Right atrium auricular region (tissue), 2 donors: ENCODE measurements around the gene SCYGR5. TPM values are rescaled to one million over a fixed set of nuclear protein-coding genes. Genes with fewer than 3 reads are reported as not detected.

Experiments
- DNase-seq: peaks from one replicate; pipeline ENCODE4 v3.0.0-alpha.2; 2019; ENCODE audit warnings: low spot score
- H3K27ac ChIP-seq, 2 donors: fragments of 200-600 bp; sonication (generic); 1 replicate in 1 of 2; 2 replicates in 1 of 2; pipeline ENCODE4 v1.5.1; 2016 to 2019
- H3K27me3 ChIP-seq, 2 donors: fragments of 200-600 bp; sonication (generic); one replicate each; pipeline versions ENCODE4 v1.5.1 to v1.6.0; 2017 to 2019
- H3K36me3 ChIP-seq: fragments of 200-600 bp; sonication (generic); one replicate; pipeline ENCODE4 v1.5.1; 2016
- H3K4me1 ChIP-seq, 2 donors: fragments of 200-600 bp; sonication (generic); one replicate each; pipeline versions ENCODE4 v1.5.1 to v1.6.0; 2017 to 2019
- H3K4me3 ChIP-seq, 2 donors: fragments of 200-600 bp; sonication (generic); 1 replicate in 1 of 2; 2 replicates in 1 of 2; pipeline ENCODE4 v1.5.1; 2017 to 2019; ENCODE audit warnings: mild to moderate bottlenecking in 1 of 2, moderate library complexity in 1 of 2
- H3K9me3 ChIP-seq, 2 donors: fragments of 200-600 bp; sonication (generic); one replicate each; pipeline ENCODE4 v1.5.1; 2019
- CTCF ChIP-seq, 2 donors: fragments of 200-600 bp; sonication (generic); IDR thresholded peaks; one replicate each; pipeline ENCODE4 v1.5.1; 2019; ENCODE audit warnings: antibody characterized with exemption in 2 of 2
- total RNA-seq, 2 donors: library from RNA; depleted of rRNA; stranded (reverse); fragments of >200 nt; gene quantifications; one replicate each; pipeline ENCODE4 v1.1.0, GENCODE V29; 2016

The SCYGR5 gene
- total RNA-seq, 2 donors from 2014 or later = not detected

GRCh38 chr2:227629435-227629834 lies 37.2 kb upstream of the SCYGR5 start:
- H3K9me3 ChIP-seq = no peaks in the 10 kb centered on the region
- no peaks in the 10 kb centered on the region for H3K27me3 ChIP-seq
- H3K36me3 ChIP-seq = no peaks in the 10 kb centered on the region
- TF ChIP-seq CTCF (IDR thresholded peaks at IDR 0.05) = no peak
- H3K4me3 ChIP-seq = no peak overlapping the region
- DNase-seq = no peak
- no peaks in the 10 kb centered on the region for H3K4me1 ChIP-seq
- H3K27ac ChIP-seq = no peak overlapping the region

- Histone ChIP-seq H3K27me3 (no peaks in the 10 kb centered on the region), H3K36me3 (no peaks in the 10 kb centered on the region), H3K4me1 (no peaks in the 10 kb centered on the region), H3K9me3 (no peaks in the 10 kb centered on the region), H3K27ac (no peak overlapping the region), H3K4me3 (no peak overlapping the region)
- DNase-seq = no peak
- no peak for TF ChIP-seq CTCF (IDR thresholded peaks at IDR 0.05)
These were observed 36.3 kb upstream of the SCYGR5 start for GRCh38 chr2:227630322-227630721.

DNA sequence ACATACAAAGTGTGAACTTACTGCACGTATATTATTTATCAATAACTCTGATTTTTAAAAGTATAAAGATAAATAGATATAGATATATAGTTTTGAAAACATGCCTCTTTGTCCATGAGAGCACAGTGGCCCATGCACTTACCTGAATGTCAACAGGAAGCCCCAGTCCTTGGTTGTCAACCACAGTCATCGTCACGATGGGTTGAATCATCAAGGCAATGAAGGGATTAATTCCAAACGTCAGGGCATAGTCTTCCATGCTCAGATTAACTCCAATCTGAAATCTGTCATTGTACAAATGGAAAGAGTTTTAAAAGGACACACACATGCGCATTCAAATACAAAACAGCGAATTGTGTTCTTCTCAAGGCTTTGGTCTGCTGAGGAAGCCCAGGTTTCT lies 33.8 kb upstream of the SCYGR5 start:
- no peaks in the 10 kb centered on the region for H3K27me3 ChIP-seq
- H3K36me3 ChIP-seq = no peaks in the 10 kb centered on the region
- H3K27ac ChIP-seq = no peak overlapping the region
- H3K4me3 ChIP-seq = no peak overlapping the region
- no peaks in the 10 kb centered on the region for H3K9me3 ChIP-seq
- no peak for DNase-seq
- TF ChIP-seq CTCF (IDR thresholded peaks at IDR 0.05) = no peak
- H3K4me1 ChIP-seq = no peaks in the 10 kb centered on the region

DNA sequence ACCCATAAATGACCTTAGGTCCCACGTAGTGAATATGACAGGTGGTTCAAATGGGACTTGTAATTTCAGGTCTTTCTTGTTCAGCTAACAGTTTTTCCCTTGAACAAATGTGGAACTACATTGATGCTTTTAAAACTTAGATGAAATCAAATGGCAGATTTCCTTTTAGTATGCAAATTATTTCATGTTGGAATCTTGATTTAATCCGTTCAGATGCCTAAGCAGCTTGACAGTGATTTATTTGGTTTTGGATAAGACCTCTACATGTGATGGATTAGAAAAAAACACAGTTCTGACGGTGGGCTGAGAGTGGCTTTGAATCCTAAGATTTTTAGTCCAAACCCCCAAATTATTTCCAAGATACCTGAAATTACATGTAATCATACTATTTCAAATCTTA lies 32.4 kb upstream of the SCYGR5 start:
- no peaks in the 10 kb centered on the region for H3K27me3 ChIP-seq
- no peaks in the 10 kb centered on the region for H3K9me3 ChIP-seq
- TF ChIP-seq CTCF (IDR thresholded peaks at IDR 0.05) = no peak
- no peaks in the 10 kb centered on the region for H3K36me3 ChIP-seq
- no peaks in the 10 kb centered on the region for H3K4me1 ChIP-seq
- no peak overlapping the region for H3K4me3 ChIP-seq
- DNase-seq = no peak
- H3K27ac ChIP-seq = no peak overlapping the region

GRCh38 chr2:227642656-227643055 lies 23.9 kb upstream of the SCYGR5 start:
- TF ChIP-seq CTCF (IDR thresholded peaks at IDR 0.05) = no peak
- Histone ChIP-seq H3K27ac (no peak overlapping the region), H3K4me1 (no peaks in the 10 kb centered on the region), H3K9me3 (no peaks in the 10 kb centered on the region), H3K36me3 (no peaks in the 10 kb centered on the region), H3K27me3 (no peaks in the 10 kb centered on the region), H3K4me3 (no peak overlapping the region)
- DNase-seq = no peak

- Histone ChIP-seq H3K27ac (no peak overlapping the region), H3K4me1 (no peaks in the 10 kb centered on the region), H3K36me3 (no peaks in the 10 kb centered on the region), H3K27me3 (no peaks in the 10 kb centered on the region), H3K9me3 (no peaks in the 10 kb centered on the region), H3K4me3 (no peak overlapping the region)
- DNase-seq = no peak
- no peak for TF ChIP-seq CTCF (IDR thresholded peaks at IDR 0.05)
These were observed 22.5 kb upstream of the SCYGR5 start for GRCh38 chr2:227643990-227644551.
